SU-DHL-6 (cell line): ENCODE measurements around the gene CDC20.

ENCODE experiments used
- EZH2phosphoT487 ChIP-seq: fragments of 200-600 bp; sonication (generic), shearing (Covaris generic); conservative IDR thresholded peaks from 2 replicates; pipeline ENCODE4 v1.6.1; 2018; ENCODE audit warnings: mild to moderate bottlenecking, antibody characterized with exemption, low read length, moderate library complexity, mixed read lengths
- TF ChIP-seq, protein P1 (sequence below): fragments of 200-600 bp; sonication (generic); IDR thresholded peaks from one replicate; pipeline ENCODE4 v1.5.1; 2017; ENCODE audit warnings: antibody characterized with exemption, mild to moderate bottlenecking, low read length, moderate library complexity; ENCODE audit not compliant: insufficient read depth, poor library complexity, severe bottlenecking

DNA sequence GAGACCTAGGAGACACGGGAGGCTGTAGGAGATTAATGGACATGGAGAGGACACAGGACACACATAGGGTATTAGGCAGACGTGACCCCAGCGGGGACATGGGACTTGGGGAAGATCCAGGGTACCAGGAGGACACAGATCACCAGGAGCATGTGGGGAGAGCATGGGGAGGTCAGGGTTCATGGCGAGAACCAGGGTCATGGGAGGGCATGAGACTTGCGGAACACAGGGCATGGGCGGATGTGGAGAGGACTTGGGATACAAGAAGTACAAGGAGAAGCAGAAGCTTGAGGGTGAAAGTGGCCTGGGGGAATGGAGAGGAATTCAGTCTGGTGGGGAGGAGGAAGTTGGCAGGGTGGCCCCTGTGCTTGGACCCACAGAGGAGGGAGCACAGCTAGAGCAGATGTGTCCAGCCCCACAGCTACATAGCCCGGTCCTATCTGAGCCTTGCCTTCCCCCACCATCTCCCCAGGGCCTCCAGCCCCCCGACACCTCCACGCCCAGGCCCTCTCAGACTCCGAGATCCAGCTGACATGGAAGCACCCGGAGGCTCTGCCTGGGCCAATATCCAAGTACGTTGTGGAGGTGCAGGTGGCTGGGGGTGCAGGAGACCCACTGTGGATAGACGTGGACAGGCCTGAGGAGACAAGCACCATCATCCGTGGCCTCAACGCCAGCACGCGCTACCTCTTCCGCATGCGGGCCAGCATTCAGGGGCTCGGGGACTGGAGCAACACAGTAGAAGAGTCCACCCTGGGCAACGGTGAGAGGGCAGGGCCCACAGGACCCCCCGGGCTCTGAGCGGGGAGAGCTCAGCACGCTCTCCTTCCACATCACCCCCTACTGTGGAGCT is 45.9 kb upstream of the CDC20 start:
- TF ChIP-seq, protein P1, sequence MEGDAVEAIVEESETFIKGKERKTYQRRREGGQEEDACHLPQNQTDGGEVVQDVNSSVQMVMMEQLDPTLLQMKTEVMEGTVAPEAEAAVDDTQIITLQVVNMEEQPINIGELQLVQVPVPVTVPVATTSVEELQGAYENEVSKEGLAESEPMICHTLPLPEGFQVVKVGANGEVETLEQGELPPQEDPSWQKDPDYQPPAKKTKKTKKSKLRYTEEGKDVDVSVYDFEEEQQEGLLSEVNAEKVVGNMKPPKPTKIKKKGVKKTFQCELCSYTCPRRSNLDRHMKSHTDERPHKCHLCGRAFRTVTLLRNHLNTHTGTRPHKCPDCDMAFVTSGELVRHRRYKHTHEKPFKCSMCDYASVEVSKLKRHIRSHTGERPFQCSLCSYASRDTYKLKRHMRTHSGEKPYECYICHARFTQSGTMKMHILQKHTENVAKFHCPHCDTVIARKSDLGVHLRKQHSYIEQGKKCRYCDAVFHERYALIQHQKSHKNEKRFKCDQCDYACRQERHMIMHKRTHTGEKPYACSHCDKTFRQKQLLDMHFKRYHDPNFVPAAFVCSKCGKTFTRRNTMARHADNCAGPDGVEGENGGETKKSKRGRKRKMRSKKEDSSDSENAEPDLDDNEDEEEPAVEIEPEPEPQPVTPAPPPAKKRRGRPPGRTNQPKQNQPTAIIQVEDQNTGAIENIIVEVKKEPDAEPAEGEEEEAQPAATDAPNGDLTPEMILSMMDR, result no peak
- TF ChIP-seq EZH2phosphoT487, result no peak
